A549 treated with DMSO at 1 μM for 4 hours (cell line): ENCODE measurements around the gene MICALL2. TPM values are rescaled to one million over a fixed set of nuclear protein-coding genes. Genes with fewer than 3 reads are reported as not detected.

Experiments
- total RNA-seq: library from RNA; stranded (reverse); fragments of 200-300 nt; extraction: Qiagen RNA extraction; gene quantifications from 5 replicates; pipeline ENCODE4 v1.2.3, GENCODE V29; 2022; ENCODE audit warnings: low read depth

Gene MICALL2
- 20.3 to 32.9 TPM (median 30.5 TPM) in 5 replicates for total RNA-seq

GRCh38 chr7:1458683-1459511 lies at the start of gene MICALL2:
TSS of gene MICALL2 (minus strand) at chr7:1459470. CDS start at chr7:1459326, 144 bp downstream.

GRCh38 chr7:1503816-1504775 lies 44.8 kb upstream of the MICALL2 start, which contains the start of gene INTS1:
TSS of gene INTS1 (minus strand) at chr7:1504389. CDS start at chr7:1503960, 429 bp downstream.

Other genes with a start within 250 kb of the MICALL2 start
- 0.07 to 0.08 TPM in 2 of 5 replicates, not detected in the others for gene UNCX, start 226.6 kb downstream of the MICALL2 start, total RNA-seq
- 50.4 to 72.3 TPM (median 62.0 TPM) in 5 replicates for gene INTS1, start 44.9 kb upstream of the MICALL2 start, total RNA-seq
- gene MAFK, start 71.2 kb upstream of the MICALL2 start, total RNA-seq: 74.4 to 101 TPM (median 91.1 TPM) in 5 replicates
- gene TMEM184A, start 96.7 kb upstream of the MICALL2 start, total RNA-seq: 6.7 to 15.3 TPM (median 13.2 TPM) in 5 replicates
- 95.1 to 111 TPM (median 101 TPM) in 5 replicates for gene PSMG3, start 110.6 kb upstream of the MICALL2 start, total RNA-seq
- 0.39 to 0.57 TPM (median 0.49 TPM) in 5 replicates for gene ELFN1, start 210.8 kb upstream of the MICALL2 start, total RNA-seq